NCI-H2227 (cell line): ENCODE measurements around the gene LHFPL6.
A peak's percentile ranks its signal among the peaks of the same experiment; 100 is the strongest.

Experiments
- DNase-seq: peaks from one replicate; lab custom pipeline; 2025; ENCODE audit not compliant: unreplicated experiment; lab: John Stamatoyannopoulos, UW

Gene LHFPL6

GRCh38 chr13:39602614-39603366, at the start of gene LHFPL6:
LHFPL6 (minus strand) TSS chr13:39603193.
- peak; percentile 45 for DNase-seq

GRCh38 chr13:39646122-39646521, 43.1 kb upstream of the LHFPL6 start:
- no peak for DNase-seq

- DNase-seq: no peak
These were observed 38.7 kb upstream of the LHFPL6 start for GRCh38 chr13:39641645-39642044.

GRCh38 chr13:39637890-39638289, 34.9 kb upstream of the LHFPL6 start:
- DNase-seq: no peak

GRCh38 chr13:39635564-39635963, 32.6 kb upstream of the LHFPL6 start:
- no peak for DNase-seq

GRCh38 chr13:39632994-39633393, 30.0 kb upstream of the LHFPL6 start:
- no peak for DNase-seq

GRCh38 chr13:39631307-39631706, 28.3 kb upstream of the LHFPL6 start:
- no peak for DNase-seq

- no peak for DNase-seq
These were observed 20.5 kb upstream of the LHFPL6 start for GRCh38 chr13:39623466-39623865.

- DNase-seq: no peak
These were observed 15.6 kb upstream of the LHFPL6 start for GRCh38 chr13:39618561-39618960.

- peak; percentile 69 for DNase-seq
These were observed 13.2 kb upstream of the LHFPL6 start for GRCh38 chr13:39616087-39616694.

- DNase-seq: peak; percentile 59
These were observed 9.1 kb upstream of the LHFPL6 start for GRCh38 chr13:39612023-39612637.

- DNase-seq: no peak
These were observed 4.9 kb upstream of the LHFPL6 start for GRCh38 chr13:39607876-39608275.

GRCh38 chr13:39605677-39606320, 2.8 kb upstream of the LHFPL6 start:
- no peak for DNase-seq

- no peak for DNase-seq
These were observed 1.8 kb upstream of the LHFPL6 start for GRCh38 chr13:39604756-39605155.

GRCh38 chr13:39603424-39603947, 493 bp upstream of the LHFPL6 start:
- peak; percentile 1 for DNase-seq

GRCh38 chr13:39602277-39602613, 748 bp downstream of the LHFPL6 start:
- DNase-seq: no peak

- no peak for DNase-seq
These were observed 1.4 kb downstream of the LHFPL6 start for GRCh38 chr13:39601636-39602035.

- no peak for DNase-seq
These were observed 2.2 kb downstream of the LHFPL6 start for GRCh38 chr13:39600766-39601165.

GRCh38 chr13:39599842-39600241, 3.2 kb downstream of the LHFPL6 start:
- DNase-seq: no peak

GRCh38 chr13:39599012-39599411, 4.0 kb downstream of the LHFPL6 start:
- DNase-seq: no peak

- DNase-seq: no peak
These were observed 5.2 kb downstream of the LHFPL6 start for GRCh38 chr13:39597838-39598237.

- no peak for DNase-seq
These were observed 6.3 kb downstream of the LHFPL6 start for GRCh38 chr13:39596685-39597084.
